Kidney capillary endothelial cell (primary cell): ENCODE results near the gene JOSD2.
A peak's percentile ranks its signal among the peaks of the same experiment; 100 is the strongest.

Source experiments
- DNase-seq: peaks from one replicate; pipeline ENCODE4 v3.0.0-alpha.2; 2018; ENCODE audit warnings: low spot score

The JOSD2 gene

GRCh38 chr19:50511069-50511822 lies at the start of gene JOSD2:
Gene JOSD2 (minus strand): TSS chr19:50511191. CDS start chr19:50510431, 760 bp downstream.
- peak; percentile 99 for DNase-seq

GRCh38 chr19:50559636-50560035 lies 48.6 kb upstream of the JOSD2 start:
- DNase-seq: no peak

- no peak for DNase-seq
These were observed 47.5 kb upstream of the JOSD2 start for GRCh38 chr19:50558449-50558848.

- DNase-seq: no peak
These were observed 47.0 kb upstream of the JOSD2 start for GRCh38 chr19:50558039-50558438.

- no peak for DNase-seq
These were observed 46.1 kb upstream of the JOSD2 start for GRCh38 chr19:50557009-50557613.

GRCh38 chr19:50556282-50557008 lies 45.5 kb upstream of the JOSD2 start:
- peak; percentile 63 for DNase-seq

- DNase-seq: no peak
These were observed 44.7 kb upstream of the JOSD2 start for GRCh38 chr19:50555450-50556281.

- DNase-seq: no peak
These were observed 44.0 kb upstream of the JOSD2 start for GRCh38 chr19:50555033-50555432.

GRCh38 chr19:50554212-50554611 lies 43.2 kb upstream of the JOSD2 start:
- no peak for DNase-seq

GRCh38 chr19:50553134-50553703 lies 42.2 kb upstream of the JOSD2 start:
- DNase-seq: no peak

GRCh38 chr19:50552540-50552939 lies 41.5 kb upstream of the JOSD2 start:
- no peak for DNase-seq

- DNase-seq: no peak
These were observed 40.8 kb upstream of the JOSD2 start for GRCh38 chr19:50551715-50552187.

- no peak for DNase-seq
These were observed 40.2 kb upstream of the JOSD2 start for GRCh38 chr19:50551034-50551714.

GRCh38 chr19:50550594-50550966 lies 39.6 kb upstream of the JOSD2 start:
- no peak for DNase-seq

- DNase-seq: no peak
These were observed 39.1 kb upstream of the JOSD2 start for GRCh38 chr19:50549927-50550593.

GRCh38 chr19:50549059-50549926 lies 38.3 kb upstream of the JOSD2 start:
- no peak for DNase-seq

GRCh38 chr19:50548191-50549058 lies 37.4 kb upstream of the JOSD2 start:
- DNase-seq: no peak

- no peak for DNase-seq
These were observed 36.6 kb upstream of the JOSD2 start for GRCh38 chr19:50547385-50548190.
